Astrocyte (in vitro differentiated cells and primary cell): Measurements from ENCODE around the gene LINC00632. TPM values are rescaled to one million over a fixed set of nuclear protein-coding genes. Genes with fewer than 3 reads are reported as not detected.
"Not testable (repeated sequence)": the region's sequence is repeated elsewhere in the genome, so short reads cannot be mapped to it uniquely, and the experiment has no call there.

Experiments used
- DNase-seq: peaks from one replicate; pipeline ENCODE4 v3.0.0-alpha.2; 2010; ENCODE audit warnings: low read depth
- FAIRE-seq: peaks from 2 replicates; lab custom pipeline; 2011; peaks lifted over from hg19 to GRCh38; lab: Jason Lieb, UNC
- H2AFZ ChIP-seq: 2 replicates; pipeline ENCODE4 v1.6.0; 2012; ENCODE audit warnings: low read depth, low read length, inconsistent platforms
- H3K27ac ChIP-seq: 2 replicates; pipeline ENCODE4 v1.5.1; 2011; ENCODE audit warnings: low read depth, low read length, inconsistent platforms
- H3K27me3 ChIP-seq: 2 replicates; pipeline ENCODE4 v1.6.0; 2011; ENCODE audit warnings: low read length, inconsistent platforms; ENCODE audit not compliant: insufficient read depth
- H3K36me3 ChIP-seq: 2 replicates; pipeline ENCODE4 v1.5.1; 2011; ENCODE audit warnings: low read length, inconsistent platforms; ENCODE audit not compliant: insufficient read depth
- H3K4me1 ChIP-seq: 2 replicates; pipeline ENCODE4 v1.5.1; 2011; ENCODE audit warnings: low read length, inconsistent platforms; ENCODE audit not compliant: insufficient read depth
- H3K4me2 ChIP-seq: 2 replicates; pipeline ENCODE4 v1.6.0; 2012; ENCODE audit warnings: low read length, inconsistent platforms
- H3K4me3 ChIP-seq: 2 replicates; pipeline ENCODE4 v1.5.1; 2011; ENCODE audit warnings: low read depth, mild to moderate bottlenecking, low read length, inconsistent platforms; ENCODE audit not compliant: insufficient read depth
- H3K79me2 ChIP-seq: 2 replicates; pipeline ENCODE4 v1.6.0; 2012; ENCODE audit warnings: mild to moderate bottlenecking, low read length, inconsistent platforms; ENCODE audit not compliant: insufficient read depth
- H3K9ac ChIP-seq: 2 replicates; pipeline ENCODE4 v1.6.0; 2012; ENCODE audit warnings: mild to moderate bottlenecking, low read length, inconsistent platforms
- H3K9me3 ChIP-seq: 2 replicates; pipeline ENCODE4 v1.5.1; 2012; ENCODE audit warnings: low read depth, mild to moderate bottlenecking, low read length, inconsistent platforms; ENCODE audit not compliant: insufficient read depth
- H4K20me1 ChIP-seq: 2 replicates; pipeline ENCODE4 v1.6.0; 2012; ENCODE audit warnings: low read length, inconsistent platforms; ENCODE audit not compliant: insufficient read depth
- H3K27ac Mint-ChIP-seq: one replicate; pipeline ENCODE4 v1.8.0; 2021; ENCODE audit warnings: mild to moderate bottlenecking, mixed read lengths; ENCODE audit not compliant: unreplicated experiment
- H3K27me3 Mint-ChIP-seq: one replicate; pipeline ENCODE4 v1.8.0; 2021; ENCODE audit warnings: low read depth, mixed read lengths; ENCODE audit not compliant: unreplicated experiment
- H3K36me3 Mint-ChIP-seq: one replicate; pipeline ENCODE4 v1.8.0; 2021; ENCODE audit warnings: low read depth, mixed read lengths; ENCODE audit not compliant: unreplicated experiment
- H3K4me1 Mint-ChIP-seq: one replicate; pipeline ENCODE4 v1.8.0; 2021; ENCODE audit warnings: low read depth, mixed read lengths; ENCODE audit not compliant: unreplicated experiment
- H3K4me3 Mint-ChIP-seq: one replicate; pipeline ENCODE4 v1.8.0; 2021; ENCODE audit warnings: mild to moderate bottlenecking, moderate library complexity, mixed read lengths; ENCODE audit not compliant: unreplicated experiment
- H3K9me3 Mint-ChIP-seq: one replicate; pipeline ENCODE4 v1.8.0; 2021; ENCODE audit warnings: mild to moderate bottlenecking, mixed read lengths; ENCODE audit not compliant: unreplicated experiment
- CTCF ChIP-seq: IDR thresholded peaks from 2 replicates; pipeline ENCODE4 v1.5.1; 2011; ENCODE audit warnings: low read depth, mild to moderate bottlenecking, inconsistent platforms, low read length, moderate library complexity; ENCODE audit not compliant: insufficient read depth
- EZH2 ChIP-seq: IDR thresholded peaks from 2 replicates; pipeline ENCODE4 v1.6.1; 2012; ENCODE audit warnings: mild to moderate bottlenecking, low read length, inconsistent platforms; ENCODE audit not compliant: insufficient read depth
- total RNA-seq: library from RNA; stranded (reverse); gene quantifications from 2 replicates; pipeline ENCODE4 v1.2.1, GENCODE V29; 2021

Gene LINC00632
- total RNA-seq, 1 donor from 2014 or later: 318 TPM

GRCh38 chrX:140672840-140673731 is 36.5 kb upstream of the LINC00632 start:
- TF ChIP-seq EZH2 (no peak), CTCF (no peak)
- Mint-ChIP-seq H3K4me1 (no peaks in the 10 kb centered on the region), H3K36me3 (no peaks in the 10 kb centered on the region), H3K27me3 (no peaks in the 10 kb centered on the region), H3K9me3 (no peaks in the 10 kb centered on the region), H3K4me3 (no peak overlapping the region), H3K27ac (no peak overlapping the region)
- no peaks in the 10 kb centered on the region for H3K9me3 ChIP-seq
- peak; percentile 45 for FAIRE-seq
- no peak overlapping the region for H3K27ac ChIP-seq
- H3K9ac ChIP-seq: no peak overlapping the region
- H4K20me1 ChIP-seq: no peaks in the 10 kb centered on the region
- H3K27me3 ChIP-seq: no peaks in the 10 kb centered on the region
- no peak overlapping the region for H3K4me3 ChIP-seq
- H3K4me2 ChIP-seq: no peak overlapping the region
- no peaks in the 10 kb centered on the region for H3K79me2 ChIP-seq
- no peak for DNase-seq
- H3K36me3 ChIP-seq: no peaks in the 10 kb centered on the region
- no peak overlapping the region for H2AFZ ChIP-seq
- no peaks in the 10 kb centered on the region for H3K4me1 ChIP-seq

GRCh38 chrX:140687706-140688105 is 21.9 kb upstream of the LINC00632 start:
- no peaks in the 10 kb centered on the region for H4K20me1 ChIP-seq
- no peak overlapping the region for H3K4me3 ChIP-seq
- H3K27me3 Mint-ChIP-seq: no peaks in the 10 kb centered on the region
- H3K4me3 Mint-ChIP-seq: no peak overlapping the region
- H3K27ac ChIP-seq: no peak overlapping the region
- no peaks in the 10 kb centered on the region for H3K27me3 ChIP-seq
- no peak overlapping the region for H3K4me2 ChIP-seq
- TF ChIP-seq CTCF: no peak
- TF ChIP-seq EZH2: no peak
- DNase-seq (no peak), FAIRE-seq (no peak)
- no peak overlapping the region for H3K27ac Mint-ChIP-seq
- peaks cover 4% of the 10 kb centered on the region for H3K9me3 Mint-ChIP-seq
- no peaks in the 10 kb centered on the region for H3K79me2 ChIP-seq
- no peaks in the 10 kb centered on the region for H3K36me3 ChIP-seq
- H2AFZ ChIP-seq: no peak overlapping the region
- no peak overlapping the region for H3K9ac ChIP-seq
- no peaks in the 10 kb centered on the region for H3K4me1 Mint-ChIP-seq
- H3K36me3 Mint-ChIP-seq: no peaks in the 10 kb centered on the region
- no peaks in the 10 kb centered on the region for H3K4me1 ChIP-seq
- H3K9me3 ChIP-seq: no peaks in the 10 kb centered on the region

- H3K79me2 ChIP-seq, H2AFZ ChIP-seq, H3K4me3 Mint-ChIP-seq, H3K4me3 ChIP-seq, H3K9me3 ChIP-seq, H3K27me3 ChIP-seq, H3K36me3 Mint-ChIP-seq, H4K20me1 ChIP-seq, H3K36me3 ChIP-seq, H3K27me3 Mint-ChIP-seq, H3K4me1 ChIP-seq, H3K9me3 Mint-ChIP-seq, H3K9ac ChIP-seq, FAIRE-seq, H3K4me1 Mint-ChIP-seq, H3K4me2 ChIP-seq, DNase-seq, H3K27ac ChIP-seq: not testable (repeated sequence)
- peak overlapping the region; percentile 87 for H3K27ac Mint-ChIP-seq
These were observed 18.0 kb upstream of the LINC00632 start for GRCh38 chrX:140691596-140691995.
